HepG2 (cell line): Measurements from ENCODE around the gene RNF10. TPM values are rescaled to one million over a fixed set of nuclear protein-coding genes. Genes with fewer than 3 reads are reported as not detected.
A peak's percentile ranks its signal among the peaks of the same experiment; 100 is the strongest.

Experiments used
- HMG20B ChIP-seq: conservative IDR thresholded peaks from 2 replicates; pipeline ENCODE4 v1.6.1; 2016; ENCODE audit warnings: missing genetic modification reagents, missing compliant biosample characterization
- NR2F6 ChIP-seq, 2 experiments: IDR thresholded peaks; 2 replicates each; pipeline ENCODE4 v1.6.1; 2016; ENCODE audit warnings: antibody characterized with exemption in 1 of 2, mild to moderate bottlenecking in 1 of 2
- PHF5A ChIP-seq: IDR thresholded peaks from one replicate; pipeline ENCODE4 v1.6.1; 2018; ENCODE audit warnings: low read depth, missing genetic modification reagents; ENCODE audit not compliant: unreplicated experiment
- ZFP36L2 ChIP-seq: sonication (generic); formaldehyde crosslinking; IDR thresholded peaks from 2 replicates; pipeline ENCODE4 v1.4.0; 2020; ENCODE audit warnings: missing genetic modification reagents
- ZNF142 ChIP-seq: sonication (generic); formaldehyde crosslinking; IDR thresholded peaks from 2 replicates; pipeline ENCODE4 v1.4.0; 2020; ENCODE audit warnings: missing genetic modification reagents
- ZNF44 ChIP-seq: sonication (generic); formaldehyde crosslinking; IDR thresholded peaks from 2 replicates; pipeline ENCODE4 v1.5.1; 2020; ENCODE audit warnings: mild to moderate bottlenecking, missing genetic modification reagents
- ZSCAN29 ChIP-seq: sonication (generic); formaldehyde crosslinking; conservative IDR thresholded peaks from 2 replicates; pipeline ENCODE4 v1.4.0; 2020; ENCODE audit warnings: mild to moderate bottlenecking, missing genetic modification reagents
- polyA plus RNA-seq, 8 experiments: library from polyadenylated mRNA; depleted of rRNA in 3 of 8; stranded (reverse) in 7 of 8; unstranded in 1 of 8; fragments of >200 nt; fragmentation: Illumina TruSeq in 4 of 8; extraction: Trizol in 4 of 8; gene quantifications; 2 replicates each; pipeline versions ENCODE4 v1.2.1 to v1.2.3, GENCODE V29; 2011 to 2016; ENCODE audit warnings: low read depth in 4 of 8, missing spikeins in 1 of 8, mixed read lengths in 1 of 8; ENCODE audit not compliant: insufficient read depth in 1 of 8
- total RNA-seq, 5 experiments: library from RNA; depleted of rRNA; stranded (reverse); fragments of >200 nt; fragmentation: Illumina TruSeq; extraction: Trizol; gene quantifications; 2 replicates each; pipeline ENCODE4 v1.2.3, GENCODE V29; 2016; ENCODE audit warnings: low read depth in 1 of 5
- TF ChIP-seq, protein P1 (sequence below), 2 experiments: fragments of 450-650 bp in 1 of 2; sonication (generic) in 1 of 2; formaldehyde crosslinking in 1 of 2; IDR thresholded peaks; 2 replicates each; pipeline versions ENCODE4 v1.6.1 to v1.8.0; 2016 to 2022; ENCODE audit warnings: antibody characterized with exemption in 1 of 2, mild to moderate bottlenecking in 1 of 2, missing genetic modification reagents in 1 of 2
- TF ChIP-seq, protein P2 (sequence below): sonication (generic); formaldehyde crosslinking; IDR thresholded peaks from 2 replicates; pipeline ENCODE4 v1.4.0; 2020; ENCODE audit warnings: low read depth, missing genetic modification reagents

Gene RNF10
- total and polyA plus RNA-seq, 2 of the 13 experiments (the other 11 are each of a cell fraction or from before 2014, with no cell fraction given), result 62.5 to 88.0 TPM

DNA sequence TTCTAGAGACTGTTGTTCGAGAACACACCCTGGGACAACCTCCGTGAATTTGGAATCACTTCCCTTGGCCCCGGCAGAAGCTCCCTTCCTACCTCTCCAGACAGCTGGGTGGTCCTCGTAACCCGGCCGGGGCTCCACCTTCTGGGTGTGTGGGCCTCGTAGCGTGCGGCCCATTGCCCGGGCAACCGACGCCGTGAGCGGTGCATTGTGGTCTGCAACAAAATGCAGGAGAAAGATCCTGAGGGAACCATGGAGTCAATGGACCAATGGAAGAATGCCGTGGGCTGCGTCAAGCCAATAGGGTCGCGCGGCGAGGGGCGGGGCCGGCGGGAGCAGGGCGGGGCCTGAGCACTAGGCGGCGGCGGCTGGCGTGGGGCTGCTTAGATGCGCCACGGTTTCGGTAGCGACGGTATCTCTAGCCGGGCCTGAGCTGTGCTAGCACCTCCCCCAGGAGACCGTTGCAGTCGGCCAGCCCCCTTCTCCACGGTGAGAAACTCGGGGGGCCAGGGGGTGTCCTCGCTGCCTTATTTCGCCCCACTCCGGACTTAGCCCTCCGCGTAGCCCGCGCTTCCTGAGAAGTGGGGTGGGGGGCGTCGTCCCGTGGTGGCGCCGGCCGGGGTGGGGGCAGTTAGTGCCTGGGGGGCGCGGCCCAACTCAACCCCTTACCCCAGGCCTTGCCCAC lies 38.3 kb upstream of the RNF10 start, which contains the start of gene DYNLL1 (continued):
- TF ChIP-seq, protein P1, sequence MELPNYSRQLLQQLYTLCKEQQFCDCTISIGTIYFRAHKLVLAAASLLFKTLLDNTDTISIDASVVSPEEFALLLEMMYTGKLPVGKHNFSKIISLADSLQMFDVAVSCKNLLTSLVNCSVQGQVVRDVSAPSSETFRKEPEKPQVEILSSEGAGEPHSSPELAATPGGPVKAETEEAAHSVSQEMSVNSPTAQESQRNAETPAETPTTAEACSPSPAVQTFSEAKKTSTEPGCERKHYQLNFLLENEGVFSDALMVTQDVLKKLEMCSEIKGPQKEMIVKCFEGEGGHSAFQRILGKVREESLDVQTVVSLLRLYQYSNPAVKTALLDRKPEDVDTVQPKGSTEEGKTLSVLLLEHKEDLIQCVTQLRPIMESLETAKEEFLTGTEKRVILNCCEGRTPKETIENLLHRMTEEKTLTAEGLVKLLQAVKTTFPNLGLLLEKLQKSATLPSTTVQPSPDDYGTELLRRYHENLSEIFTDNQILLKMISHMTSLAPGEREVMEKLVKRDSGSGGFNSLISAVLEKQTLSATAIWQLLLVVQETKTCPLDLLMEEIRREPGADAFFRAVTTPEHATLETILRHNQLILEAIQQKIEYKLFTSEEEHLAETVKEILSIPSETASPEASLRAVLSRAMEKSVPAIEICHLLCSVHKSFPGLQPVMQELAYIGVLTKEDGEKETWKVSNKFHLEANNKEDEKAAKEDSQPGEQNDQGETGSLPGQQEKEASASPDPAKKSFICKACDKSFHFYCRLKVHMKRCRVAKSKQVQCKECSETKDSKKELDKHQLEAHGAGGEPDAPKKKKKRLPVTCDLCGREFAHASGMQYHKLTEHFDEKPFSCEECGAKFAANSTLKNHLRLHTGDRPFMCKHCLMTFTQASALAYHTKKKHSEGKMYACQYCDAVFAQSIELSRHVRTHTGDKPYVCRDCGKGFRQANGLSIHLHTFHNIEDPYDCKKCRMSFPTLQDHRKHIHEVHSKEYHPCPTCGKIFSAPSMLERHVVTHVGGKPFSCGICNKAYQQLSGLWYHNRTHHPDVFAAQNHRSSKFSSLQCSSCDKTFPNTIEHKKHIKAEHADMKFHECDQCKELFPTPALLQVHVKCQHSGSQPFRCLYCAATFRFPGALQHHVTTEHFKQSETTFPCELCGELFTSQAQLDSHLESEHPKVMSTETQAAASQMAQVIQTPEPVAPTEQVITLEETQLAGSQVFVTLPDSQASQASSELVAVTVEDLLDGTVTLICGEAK (IDR thresholded peaks at IDR 0.05), result no peak
- TF ChIP-seq, protein P1 (CRISPR knock-in tag; IDR thresholded peaks at IDR 0.05), result peak; percentile 42; the same call in 1 of the 2 replicates
- TF ChIP-seq ZNF142 (CRISPR knock-in tag) (no peak), HMG20B (no peak), ZNF44 (CRISPR knock-in tag) (no peak), PHF5A (CRISPR knock-in tag) (no peak), NR2F6 (IDR thresholded peaks at IDR 0.05) (no peak), NR2F6 (CRISPR knock-in tag; IDR thresholded peaks at IDR 0.05) (peak; percentile 12; the same call in 1 of the 2 replicates), ZSCAN29 (CRISPR knock-in tag) (no peak), ZFP36L2 (CRISPR knock-in tag) (no peak)
- TF ChIP-seq, protein P2, sequence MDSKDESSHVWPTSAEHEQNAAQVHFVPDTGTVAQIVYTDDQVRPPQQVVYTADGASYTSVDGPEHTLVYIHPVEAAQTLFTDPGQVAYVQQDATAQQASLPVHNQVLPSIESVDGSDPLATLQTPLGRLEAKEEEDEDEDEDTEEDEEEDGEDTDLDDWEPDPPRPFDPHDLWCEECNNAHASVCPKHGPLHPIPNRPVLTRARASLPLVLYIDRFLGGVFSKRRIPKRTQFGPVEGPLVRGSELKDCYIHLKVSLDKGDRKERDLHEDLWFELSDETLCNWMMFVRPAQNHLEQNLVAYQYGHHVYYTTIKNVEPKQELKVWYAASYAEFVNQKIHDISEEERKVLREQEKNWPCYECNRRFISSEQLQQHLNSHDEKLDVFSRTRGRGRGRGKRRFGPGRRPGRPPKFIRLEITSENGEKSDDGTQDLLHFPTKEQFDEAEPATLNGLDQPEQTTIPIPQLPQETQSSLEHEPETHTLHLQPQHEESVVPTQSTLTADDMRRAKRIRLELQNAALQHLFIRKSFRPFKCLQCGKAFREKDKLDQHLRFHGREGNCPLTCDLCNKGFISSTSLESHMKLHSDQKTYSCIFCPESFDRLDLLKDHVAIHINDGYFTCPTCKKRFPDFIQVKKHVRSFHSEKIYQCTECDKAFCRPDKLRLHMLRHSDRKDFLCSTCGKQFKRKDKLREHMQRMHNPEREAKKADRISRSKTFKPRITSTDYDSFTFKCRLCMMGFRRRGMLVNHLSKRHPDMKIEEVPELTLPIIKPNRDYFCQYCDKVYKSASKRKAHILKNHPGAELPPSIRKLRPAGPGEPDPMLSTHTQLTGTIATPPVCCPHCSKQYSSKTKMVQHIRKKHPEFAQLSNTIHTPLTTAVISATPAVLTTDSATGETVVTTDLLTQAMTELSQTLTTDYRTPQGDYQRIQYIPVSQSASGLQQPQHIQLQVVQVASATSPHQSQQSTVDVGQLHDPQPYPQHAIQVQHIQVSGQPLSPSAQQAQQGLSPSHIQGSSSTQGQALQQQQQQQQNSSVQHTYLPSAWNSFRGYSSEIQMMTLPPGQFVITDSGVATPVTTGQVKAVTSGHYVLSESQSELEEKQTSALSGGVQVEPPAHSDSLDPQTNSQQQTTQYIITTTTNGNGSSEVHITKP (CRISPR knock-in tag), result no peak
